H9 (cell line): ENCODE data around the gene HSFX4. TPM values are rescaled to one million over a fixed set of nuclear protein-coding genes. Genes with fewer than 3 reads are reported as not detected.
"Not testable (repeated sequence)": the region's sequence is repeated elsewhere in the genome, so short reads cannot be mapped to it uniquely, and the experiment has no call there.

Experiments
- DNase-seq: peaks from one replicate; pipeline ENCODE4 v3.0.0-alpha.2; 2017
- H2AFZ ChIP-seq: one replicate; pipeline ENCODE4 v1.6.1; 2013; ENCODE audit warnings: mild to moderate bottlenecking, low read length, control low read depth, moderate library complexity
- H2AK5ac ChIP-seq: 2 replicates; pipeline ENCODE4 v1.6.1; 2013; ENCODE audit warnings: low read length, control low read depth, mixed read lengths; ENCODE audit not compliant: insufficient read length
- H2BK120ac ChIP-seq: one replicate; pipeline ENCODE4 v1.6.1; 2013; ENCODE audit warnings: low read depth, mild to moderate bottlenecking, low read length, control low read depth, inconsistent platforms; ENCODE audit not compliant: poor library complexity, severe bottlenecking
- H2BK12ac ChIP-seq: 2 replicates; pipeline ENCODE4 v1.6.1; 2013; ENCODE audit warnings: low read length, control low read depth, mixed read lengths, low read depth; ENCODE audit not compliant: insufficient read length
- H2BK15ac ChIP-seq: 2 replicates; pipeline ENCODE4 v1.6.1; 2013; ENCODE audit warnings: low read depth, low read length, control low read depth
- H2BK20ac ChIP-seq: one replicate; pipeline ENCODE4 v1.6.1; 2013; ENCODE audit warnings: low read depth, mild to moderate bottlenecking, low read length, control low read depth, inconsistent platforms; ENCODE audit not compliant: poor library complexity, severe bottlenecking
- H2BK5ac ChIP-seq: 2 replicates; pipeline ENCODE4 v1.6.1; 2013; ENCODE audit warnings: low read length, control low read depth, mixed read lengths; ENCODE audit not compliant: insufficient read length
- H3K14ac ChIP-seq: 2 replicates; pipeline ENCODE4 v1.6.1; 2013; ENCODE audit warnings: low read length, control low read depth; ENCODE audit not compliant: insufficient read depth
- H3K18ac ChIP-seq: 2 replicates; pipeline ENCODE4 v1.6.1; 2013; ENCODE audit warnings: low read depth, mild to moderate bottlenecking, mixed read lengths, low read length, control low read depth; ENCODE audit not compliant: insufficient read length
- H3K23ac ChIP-seq: 2 replicates; pipeline ENCODE4 v1.6.1; 2013; ENCODE audit warnings: low read length, control low read depth, mixed read lengths, low read depth; ENCODE audit not compliant: insufficient read length
- H3K23me2 ChIP-seq: 2 replicates; pipeline ENCODE4 v1.6.1; 2013; ENCODE audit warnings: low read depth, mild to moderate bottlenecking, mixed read lengths, low read length, control low read depth; ENCODE audit not compliant: insufficient read length, poor library complexity, severe bottlenecking
- H3K27ac ChIP-seq: 2 replicates; pipeline ENCODE4 v1.5.1; 2013; ENCODE audit warnings: low read length, control low read depth, mixed read lengths, low read depth; ENCODE audit not compliant: insufficient read length
- H3K27me3 ChIP-seq: 2 replicates; pipeline ENCODE4 v1.6.1; 2013; ENCODE audit warnings: low read length, control low read depth, inconsistent platforms; ENCODE audit not compliant: insufficient read depth
- H3K4ac ChIP-seq: 2 replicates; pipeline ENCODE4 v1.6.1; 2013; ENCODE audit warnings: low read depth, mild to moderate bottlenecking, control low read depth, inconsistent platforms, low read length, moderate library complexity
- H3K4me1 ChIP-seq: 2 replicates; pipeline ENCODE4 v1.6.1; 2013; ENCODE audit warnings: low read length, control low read depth, inconsistent platforms; ENCODE audit not compliant: insufficient read depth
- H3K4me2 ChIP-seq: 2 replicates; pipeline ENCODE4 v1.6.1; 2013; ENCODE audit warnings: low read length, control low read depth, mixed read lengths; ENCODE audit not compliant: insufficient read length, insufficient read depth
- H3K56ac ChIP-seq: 2 replicates; pipeline ENCODE4 v1.6.1; 2013; ENCODE audit warnings: low read depth, mild to moderate bottlenecking, mixed read lengths, low read length, control low read depth; ENCODE audit not compliant: insufficient read length
- H3K79me1 ChIP-seq: 2 replicates; pipeline ENCODE4 v1.6.1; 2013; ENCODE audit warnings: low read depth, mild to moderate bottlenecking, moderate library complexity, low read length, control low read depth, inconsistent platforms; ENCODE audit not compliant: insufficient read depth, poor library complexity, severe bottlenecking
- H3K79me2 ChIP-seq: 2 replicates; pipeline ENCODE4 v1.6.1; 2013; ENCODE audit warnings: low read length, control low read depth, inconsistent platforms; ENCODE audit not compliant: insufficient read depth
- H3K9ac ChIP-seq: 2 replicates; pipeline ENCODE4 v1.6.1; 2013; ENCODE audit warnings: low read length, control low read depth, mixed read lengths; ENCODE audit not compliant: insufficient read length; ENCODE audit errors: extremely low read depth
- H3K9me3 ChIP-seq: one replicate; pipeline ENCODE4 v1.6.1; 2013; ENCODE audit warnings: low read depth, low read length, inconsistent platforms; ENCODE audit not compliant: control insufficient read depth
- H3T11ph ChIP-seq: one replicate; pipeline ENCODE4 v1.6.1; 2013; ENCODE audit warnings: mild to moderate bottlenecking, low read length, control low read depth, inconsistent platforms
- H4K20me1 ChIP-seq: one replicate; pipeline ENCODE4 v1.6.1; 2013; ENCODE audit not compliant: control insufficient read depth, insufficient read length, insufficient read depth
- H4K5ac ChIP-seq: 2 replicates; pipeline ENCODE4 v1.6.1; 2013; ENCODE audit warnings: low read depth, mild to moderate bottlenecking, mixed read lengths, low read length, control low read depth; ENCODE audit not compliant: insufficient read length
- H4K8ac ChIP-seq: replicated peaks from 2 replicates; pipeline ENCODE4 v1.6.1; 2013; ENCODE audit warnings: low read length, control low read depth, mixed read lengths, low read depth; ENCODE audit not compliant: insufficient read length
- H4K91ac ChIP-seq: 2 replicates; pipeline ENCODE4 v1.6.1; 2013; ENCODE audit warnings: low read depth, mild to moderate bottlenecking, moderate library complexity, mixed read lengths, low read length, control low read depth; ENCODE audit not compliant: insufficient read length
- H3K27ac Mint-ChIP-seq, 3 experiments: 2 replicates in 2 of 3; 3 replicates in 1 of 3; pipeline ENCODE4 v1.8.0; 2020 to 2021; ENCODE audit warnings: mixed read lengths in 3 of 3, mild to moderate bottlenecking in 1 of 3, moderate library complexity in 1 of 3
- H3K27me3 Mint-ChIP-seq: 2 replicates; pipeline ENCODE4 v1.8.0; 2021; ENCODE audit warnings: low read depth, mild to moderate bottlenecking, moderate library complexity, mixed read lengths
- H3K36me3 Mint-ChIP-seq, 3 experiments: 2 replicates in 2 of 3; 3 replicates in 1 of 3; pipeline ENCODE4 v1.8.0; 2020 to 2021; ENCODE audit warnings: low read depth in 3 of 3, mixed read lengths in 3 of 3; ENCODE audit not compliant: insufficient read depth in 1 of 3
- H3K4me1 Mint-ChIP-seq, 2 experiments: 2 replicates each; pipeline ENCODE4 v1.8.0; 2020; ENCODE audit warnings: mixed read lengths in 2 of 2
- H3K4me3 Mint-ChIP-seq, 2 experiments: 2 replicates in 1 of 2; 3 replicates in 1 of 2; pipeline ENCODE4 v1.8.0; 2020 to 2021; ENCODE audit warnings: mild to moderate bottlenecking in 2 of 2, mixed read lengths in 2 of 2, moderate library complexity in 1 of 2
- H3K9me3 Mint-ChIP-seq, 2 experiments: 2 replicates in 1 of 2; 3 replicates in 1 of 2; pipeline ENCODE4 v1.8.0; 2020; ENCODE audit warnings: mild to moderate bottlenecking in 2 of 2, mixed read lengths in 2 of 2, moderate library complexity in 1 of 2
- CTCF ChIP-seq: fragments of 200-600 bp; sonication (generic); conservative IDR thresholded peaks from 3 replicates; pipeline ENCODE4 v1.8.0; 2021; ENCODE audit warnings: antibody characterized with exemption, mild to moderate bottlenecking
- WGBS: extraction: QIAGEN DNeasy Blood & Tissue Kit; methylation state at CpG from one replicate; pipeline ENCODE4 v1.1.7; 2013; ENCODE audit warnings: missing lambda C conversion rate, low lambda C conversion rate, mixed read lengths; ENCODE audit not compliant: insufficient read length; ENCODE audit errors: extremely low coverage; 5-methylcytosine and 5-hydroxymethylcytosine counted together
- total RNA-seq: library from RNA; stranded (reverse); gene quantifications from 2 replicates; pipeline ENCODE4 v1.2.1, GENCODE V29; 2021

Gene HSFX4
- total RNA-seq, 1 experiment from 2014 or later: not detected

- Histone ChIP-seq H3K9me3 (peaks cover 8% of the 10 kb centered on the region), H2BK12ac (no peak overlapping the region), H4K5ac (no peak overlapping the region), H3K23ac (no peak overlapping the region), H3K79me1 (no peaks in the 10 kb centered on the region), H2BK15ac (no peak overlapping the region), H2AFZ (no peak overlapping the region), H3K14ac (no peak overlapping the region), H3K9ac (no peak overlapping the region), H2AK5ac (no peak overlapping the region), H2BK120ac (no peak overlapping the region), H3T11ph (no peak overlapping the region), H2BK5ac (no peak overlapping the region), H3K27ac (no peak overlapping the region), H3K56ac (no peak overlapping the region), H2BK20ac (no peak overlapping the region), H3K23me2 (no peaks in the 10 kb centered on the region), H4K20me1 (no peaks in the 10 kb centered on the region), H3K4me2 (no peak overlapping the region), H3K4me1 (no peaks in the 10 kb centered on the region), H3K4ac (no peak overlapping the region), H3K79me2 (no peaks in the 10 kb centered on the region), H4K8ac (no peak overlapping the region), H3K27me3 (no peaks in the 10 kb centered on the region), H4K91ac (no peak overlapping the region), H3K18ac (no peak overlapping the region)
- Mint-ChIP-seq H3K4me3 (no peak overlapping the region), H3K27ac (no peak overlapping the region), H3K4me1 (no peaks in the 10 kb centered on the region), H3K27me3 (no peaks in the 10 kb centered on the region), H3K9me3 (peaks cover 31 to 37% of the 10 kb centered on the region in 2 experiments), H3K36me3 (peaks cover 0 to 4% (median 3%) of the 10 kb centered on the region in 3 experiments; a peak in 3 of 7 replicates)
- DNase-seq: no peak
- no CpG with 5 or more reads among the region's 3 CpGs for WGBS
- TF ChIP-seq CTCF: no peak
Observed at GRCh38 chrX:149916745-149917392, 12.5 kb upstream of the HSFX4 start.

GRCh38 chrX:149923836-149924235 lies 5.5 kb upstream of the HSFX4 start:
- H3K4me1 ChIP-seq, DNase-seq, H3K27me3 Mint-ChIP-seq, H4K91ac ChIP-seq, H3K4ac ChIP-seq, H3T11ph ChIP-seq, H4K8ac ChIP-seq, H2BK5ac ChIP-seq, H3K4me3 Mint-ChIP-seq, H3K79me1 ChIP-seq, H2AFZ ChIP-seq, H4K20me1 ChIP-seq, H3K9me3 ChIP-seq, H3K23ac ChIP-seq, H3K27me3 ChIP-seq, H3K4me2 ChIP-seq, H3K36me3 Mint-ChIP-seq, H3K27ac ChIP-seq, H2AK5ac ChIP-seq, H2BK15ac ChIP-seq, H3K56ac ChIP-seq, H3K27ac Mint-ChIP-seq, H3K18ac ChIP-seq, H2BK12ac ChIP-seq, H2BK20ac ChIP-seq, H3K79me2 ChIP-seq, H4K5ac ChIP-seq, H3K9ac ChIP-seq, H3K23me2 ChIP-seq, H3K4me1 Mint-ChIP-seq, H3K9me3 Mint-ChIP-seq, H2BK120ac ChIP-seq, H3K14ac ChIP-seq: not testable (repeated sequence)
- no CpG with 5 or more reads among the region's 4 CpGs for WGBS
